H1 (cell line): ENCODE measurements around the gene LUZP1. TPM values are rescaled to one million over a fixed set of nuclear protein-coding genes. Genes with fewer than 3 reads are reported as not detected.

Experiments used
- CTCF ChIA-PET: fragments of 300-600 bp; sonication (Branson Sonifier 250); formaldehyde crosslinking; loops from one replicate; lab custom pipeline; 2021; ENCODE audit not compliant: partially characterized antibody; lab: Charles Lee
- POLR2A ChIA-PET: fragments of 300-600 bp; sonication (Branson Sonifier 250); formaldehyde crosslinking; loops from one replicate; lab custom pipeline; 2021; ENCODE audit warnings: inconsistent platforms; ENCODE audit not compliant: partially characterized antibody; lab: Charles Lee
- DNase-seq, 2 experiments: peaks; one replicate each; pipeline versions ENCODE4 v3.0.0 to v3.0.0-alpha.2; 2010 to 2022; ENCODE audit warnings: low spot score in 2 of 2, low read depth in 1 of 2, mixed read lengths in 1 of 2
- FAIRE-seq: peaks from 2 replicates; lab custom pipeline; 2011; peaks lifted over from hg19 to GRCh38; lab: Jason Lieb, UNC
- H2AFZ ChIP-seq: 2 replicates; pipeline ENCODE4 v1.8.1; 2012; ENCODE audit warnings: low read length, inconsistent platforms
- H2AK5ac ChIP-seq: 2 replicates; pipeline ENCODE4 v1.6.1; 2013; ENCODE audit warnings: low read depth, low read length
- H2BK120ac ChIP-seq: replicated peaks from 2 replicates; pipeline ENCODE3; 2013; ENCODE audit warnings: low read depth, low read length, inconsistent platforms
- H2BK12ac ChIP-seq: 2 replicates; pipeline ENCODE4 v1.6.1; 2013; ENCODE audit warnings: low read depth, low read length
- H2BK15ac ChIP-seq: 2 replicates; pipeline ENCODE4 v1.6.1; 2013; ENCODE audit warnings: low read length
- H2BK20ac ChIP-seq: 2 replicates; pipeline ENCODE4 v1.6.1; 2013; ENCODE audit warnings: low read length
- H2BK5ac ChIP-seq: 2 replicates; pipeline ENCODE4 v1.6.1; 2013; ENCODE audit warnings: low read depth, low read length
- H3K14ac ChIP-seq: 2 replicates; pipeline ENCODE4 v1.6.1; 2013; ENCODE audit warnings: inconsistent platforms; ENCODE audit not compliant: insufficient read length
- H3K18ac ChIP-seq: 2 replicates; pipeline ENCODE4 v1.6.1; 2013; ENCODE audit warnings: low read length; ENCODE audit errors: extremely low read depth
- H3K23ac ChIP-seq: 2 replicates; pipeline ENCODE4 v1.6.1; 2013; ENCODE audit warnings: inconsistent platforms; ENCODE audit not compliant: insufficient read length
- H3K23me2 ChIP-seq: 2 replicates; pipeline ENCODE4 v1.6.1; 2013; ENCODE audit warnings: low read depth, low read length
- H3K27ac ChIP-seq: 2 replicates; pipeline ENCODE4 v1.6.1; 2011; ENCODE audit warnings: low read depth, low read length, inconsistent platforms
- H3K27me3 ChIP-seq, 4 experiments: replicated peaks in 1 of 4; 1 replicate in 1 of 4; 2 replicates in 3 of 4; pipeline versions ENCODE4 v1.6.1 to v1.8.1; 2011 to 2013; ENCODE audit warnings: low read length in 3 of 4, mild to moderate bottlenecking in 3 of 4, inconsistent platforms in 2 of 4, mixed read lengths in 2 of 4, moderate library complexity in 1 of 4; ENCODE audit not compliant: control insufficient read depth in 3 of 4, insufficient read depth in 3 of 4; ENCODE audit errors: extremely low read depth in 1 of 4
- H3K36me3 ChIP-seq, 4 experiments: 2 replicates each; pipeline versions ENCODE4 v1.6.1 to v1.8.1; 2011 to 2013; ENCODE audit warnings: mild to moderate bottlenecking in 4 of 4, low read length in 3 of 4, moderate library complexity in 2 of 4, control low read depth in 1 of 4, inconsistent platforms in 1 of 4; ENCODE audit not compliant: insufficient read depth in 4 of 4, control insufficient read depth in 2 of 4
- H3K4ac ChIP-seq: replicated peaks from 2 replicates; pipeline ENCODE3; 2013; ENCODE audit warnings: low read length, low read depth, mixed read lengths, inconsistent platforms; ENCODE audit not compliant: insufficient read length
- H3K4me1 ChIP-seq, 4 experiments: replicated peaks in 1 of 4; 1 replicate in 1 of 4; 2 replicates in 3 of 4; pipeline versions ENCODE4 v1.6.1 to v1.8.1; 2011 to 2013; ENCODE audit warnings: low read length in 3 of 4, inconsistent platforms in 2 of 4, mixed read lengths in 1 of 4; ENCODE audit not compliant: insufficient read depth in 4 of 4, control insufficient read depth in 3 of 4
- H3K4me2 ChIP-seq, 2 experiments: 2 replicates each; pipeline versions ENCODE4 v1.6.1 to v1.8.1; 2011 to 2013; ENCODE audit warnings: low read depth in 2 of 2, low read length in 2 of 2, control low read depth in 1 of 2, inconsistent platforms in 1 of 2, mild to moderate bottlenecking in 1 of 2; ENCODE audit not compliant: insufficient read depth in 1 of 2
- H3K4me3 ChIP-seq, 4 experiments: fragments of 200-600, 300-600 bp in 1 of 4; sonication (generic), shearing (Covaris generic), sonication (Bioruptor Twin) in 1 of 4; 2 replicates each; pipeline versions ENCODE4 v1.5.1 to v1.8.1; 2011 to 2016; ENCODE audit warnings: low read length in 4 of 4, low read depth in 3 of 4, control low read depth in 2 of 4, inconsistent platforms in 2 of 4, mild to moderate bottlenecking in 2 of 4, mixed read lengths in 1 of 4, moderate library complexity in 1 of 4; ENCODE audit not compliant: insufficient read depth in 2 of 4; ENCODE audit errors: extremely low read depth in 1 of 4
- H3K56ac ChIP-seq: replicated peaks from 2 replicates; pipeline ENCODE3; 2013; ENCODE audit warnings: low read depth, mild to moderate bottlenecking, mixed read lengths, low read length, inconsistent platforms; ENCODE audit not compliant: insufficient read length
- H3K79me1 ChIP-seq: 2 replicates; pipeline ENCODE4 v1.6.1; 2013; ENCODE audit warnings: low read depth, low read length, control low read depth
- H3K79me2 ChIP-seq, 2 experiments: 2 replicates each; pipeline versions ENCODE4 v1.6.1 to v1.8.1; 2012 to 2013; ENCODE audit warnings: low read length in 2 of 2, mild to moderate bottlenecking in 2 of 2, inconsistent platforms in 1 of 2; ENCODE audit not compliant: insufficient read depth in 2 of 2, control insufficient read depth in 1 of 2
- H3K9ac ChIP-seq, 4 experiments: replicated peaks in 1 of 4; 1 replicate in 1 of 4; 2 replicates in 3 of 4; pipeline versions ENCODE4 v1.6.1 to v1.8.1; 2011 to 2013; ENCODE audit warnings: low read depth in 3 of 4, low read length in 3 of 4, control low read depth in 2 of 4, mild to moderate bottlenecking in 2 of 4, moderate library complexity in 2 of 4, inconsistent platforms in 1 of 4; ENCODE audit errors: extremely low read depth in 1 of 4
- H3K9me3 ChIP-seq, 2 experiments: 2 replicates each; pipeline versions ENCODE4 v1.6.1 to v1.8.1; 2012 to 2013; ENCODE audit warnings: mild to moderate bottlenecking in 2 of 2, moderate library complexity in 2 of 2, control low read depth in 1 of 2, inconsistent platforms in 1 of 2, low read depth in 1 of 2, low read length in 1 of 2, mixed read lengths in 1 of 2; ENCODE audit not compliant: insufficient read depth in 2 of 2
- H4K20me1 ChIP-seq, 2 experiments: replicated peaks in 1 of 2; 2 replicates each; pipeline versions ENCODE3 to v1.8.1; 2011 to 2013; ENCODE audit warnings: inconsistent platforms in 2 of 2, low read length in 2 of 2, mild to moderate bottlenecking in 1 of 2; ENCODE audit not compliant: insufficient read depth in 2 of 2, control insufficient read depth in 1 of 2
- H4K5ac ChIP-seq: 2 replicates; pipeline ENCODE4 v1.6.1; 2013; ENCODE audit warnings: low read length, low read depth, mixed read lengths, inconsistent platforms; ENCODE audit not compliant: insufficient read length
- H4K8ac ChIP-seq: 2 replicates; pipeline ENCODE4 v1.8.0; 2013; ENCODE audit warnings: mild to moderate bottlenecking, moderate library complexity, low read length, inconsistent platforms; ENCODE audit not compliant: insufficient read depth; ENCODE audit errors: extremely low read depth
- H4K91ac ChIP-seq: replicated peaks from 2 replicates; pipeline ENCODE3; 2013; ENCODE audit warnings: low read length, mixed read lengths, inconsistent platforms; ENCODE audit not compliant: insufficient read length
- ATF2 ChIP-seq: IDR thresholded peaks from 2 replicates; pipeline ENCODE4 v1.6.1; 2012; ENCODE audit warnings: low read length, inconsistent platforms
- CHD1 ChIP-seq: IDR thresholded peaks from 2 replicates; pipeline ENCODE4 v1.6.1; 2012; ENCODE audit warnings: low read depth, low read length, improper control_type of control experiment
- CHD2 ChIP-seq: IDR thresholded peaks from 2 replicates; pipeline ENCODE4 v1.6.1; 2012; ENCODE audit warnings: low read length, improper control_type of control experiment
- FOSL1 ChIP-seq: IDR thresholded peaks from 2 replicates; pipeline ENCODE4 v1.6.1; 2011; ENCODE audit warnings: mild to moderate bottlenecking, low read depth, low read length, moderate library complexity; ENCODE audit not compliant: insufficient read depth
- GABPA ChIP-seq: IDR thresholded peaks from 2 replicates; pipeline ENCODE4 v1.6.1; 2011; ENCODE audit warnings: mild to moderate bottlenecking, low read length, moderate library complexity, borderline replicate concordance; ENCODE audit not compliant: insufficient read depth
- PHF8 ChIP-seq: fragments of 200-600 bp; sonication (generic); conservative IDR thresholded peaks from 2 replicates; pipeline ENCODE4 v1.7.1; 2012; ENCODE audit warnings: low read depth, mild to moderate bottlenecking, inconsistent platforms, low read length, moderate library complexity
- RFX5 ChIP-seq: IDR thresholded peaks from 2 replicates; pipeline ENCODE4 v1.6.1; 2011; ENCODE audit warnings: low read depth, low read length, improper control_type of control experiment, borderline replicate concordance
- TCF12 ChIP-seq: IDR thresholded peaks from 2 replicates; pipeline ENCODE4 v1.6.1; 2011; ENCODE audit warnings: low read depth, mild to moderate bottlenecking, low read length
- USF2 ChIP-seq: IDR thresholded peaks from 2 replicates; pipeline ENCODE4 v1.6.1; 2011; ENCODE audit warnings: low read length, improper control_type of control experiment
- WGBS, 2 experiments: shearing (Covaris generic) in 1 of 2; methylation state at CpG; one replicate each; pipeline versions ENCODE4 v1.1.6 to v1.1.7; 2013 to 2015; ENCODE audit warnings: low lambda C conversion rate in 2 of 2, mixed read lengths in 2 of 2, inconsistent platforms in 1 of 2, low coverage in 1 of 2, missing lambda C conversion rate in 1 of 2; ENCODE audit not compliant: insufficient replicate concordance in 2 of 2, insufficient coverage in 1 of 2, insufficient read length in 1 of 2; ENCODE audit errors: extremely low coverage in 1 of 2, missing lambda C conversion rate in 1 of 2; 5-methylcytosine and 5-hydroxymethylcytosine counted together
- polyA plus RNA-seq, 7 experiments: library from polyadenylated mRNA; depleted of rRNA in 3 of 7; stranded (reverse) in 5 of 7; unstranded in 2 of 7; fragments of >200 nt in 5 of 7; fragments of 200-250 nt in 2 of 7; gene quantifications; 1 replicate in 5 of 7; 2 replicates in 1 of 7; 4 replicates in 1 of 7; pipeline versions ENCODE4 v1.2.1 to v1.2.3, GENCODE V29; 2011 to 2013; ENCODE audit warnings: missing spikeins in 2 of 7, mixed read lengths in 2 of 7
- total RNA-seq: library from RNA; stranded (reverse); fragmentation: NEBNext Ultra II Directional; extraction: Animal tissue kit (Norgen Biotek cat#: 25700); gene quantifications from 2 replicates; pipeline ENCODE4 v1.2.1, GENCODE V29; 2021

The LUZP1 gene
- total and polyA plus RNA-seq, 2 of the 8 experiments (the other 6 are each of a cell fraction or from before 2014, with no cell fraction given), result 14.0 to 60.5 TPM

- Histone ChIP-seq H3K27me3 (no peaks in the 10 kb centered on the region), H3K4me2 (no peak overlapping the region), H3K79me1 (0 out of 2 replicates have a peak, but pooled peaks cover 7% of the 10 kb centered on the region), H3K23ac (no peak overlapping the region), H2BK15ac (no peak overlapping the region), H3K56ac (no peak overlapping the region), H2BK12ac (no peak overlapping the region), H2AFZ (no peak overlapping the region), H4K20me1 (peaks cover 2 to 3% of the 10 kb centered on the region in 2 experiments), H3K18ac (no peak overlapping the region), H3K27ac (no peak overlapping the region), H3K23me2 (no peaks in the 10 kb centered on the region), H3K4me1 (no peaks in the 10 kb centered on the region; a peak in 1 of 7 replicates), H2AK5ac (no peak overlapping the region), H4K8ac (no peak overlapping the region), H3K14ac (no peak overlapping the region), H2BK120ac (no peak overlapping the region), H3K4me3 (no peak overlapping the region), H4K5ac (no peak overlapping the region), H2BK20ac (no peak overlapping the region), H3K9me3 (no peaks in the 10 kb centered on the region), H4K91ac (no peak overlapping the region), H3K4ac (no peak overlapping the region), H3K36me3 (peaks cover 16 to 63% (median 44%) of the 10 kb centered on the region in 4 experiments; a peak in 6 of 8 replicates), H3K9ac (no peak overlapping the region; a peak in 1 of 7 replicates), H3K79me2 (peaks cover 3 to 12% of the 10 kb centered on the region in 2 experiments; a peak in 2 of 4 replicates), H2BK5ac (no peak overlapping the region)
- POLR2A ChIA-PET, result no interaction called here
- CTCF ChIA-PET, result interaction anchor here (0.7 to 27.1 kb wide), 9 partner anchors 8 to 125 kb away, joined by 3 to 705 read pairs (median 4); partner anchors contain the start of genes HTR1D and LUZP1
- DNase-seq, result no peak
- 89% methylated on average over 12 of the region's 12 CpGs; no CpG with 5 or more reads in 1 of the 2 experiments for WGBS, 2 experiments
- no peak for FAIRE-seq
- TF ChIP-seq USF2 (no peak), RFX5 (no peak), PHF8 (no peak), ATF2 (no peak), CHD2 (no peak), TCF12 (no peak), GABPA (no peak), FOSL1 (no peak), CHD1 (no peak)
These were observed 76.2 kb downstream of the LUZP1 start for GRCh38 chr1:23092447-23092846.
